Neural cell (in vitro differentiated cells): ENCODE measurements around the gene CARS1. TPM values are rescaled to one million over a fixed set of nuclear protein-coding genes. Genes with fewer than 3 reads are reported as not detected.

ENCODE experiments used
- H2AFZ ChIP-seq: fragments of 200-600, 300-800 bp; sonication (generic), shearing (Covaris generic); 2 replicates; pipeline ENCODE4 v1.6.0; 2014; ENCODE audit warnings: low read depth, mild to moderate bottlenecking, antibody characterized with exemption, low read length, moderate library complexity
- H3F3A ChIP-seq: fragments of 200-600 bp; shearing (Covaris generic); 2 replicates; pipeline ENCODE4 v1.6.1; 2016; ENCODE audit warnings: mild to moderate bottlenecking, moderate library complexity, mixed read lengths, antibody characterized with exemption, low read length; ENCODE audit not compliant: insufficient read depth, poor library complexity, severe bottlenecking
- H3K27ac ChIP-seq: fragments of 200-600, 300-800 bp; sonication (generic), shearing (Covaris generic); 2 replicates; pipeline ENCODE4 v1.5.1; 2014; ENCODE audit warnings: mild to moderate bottlenecking, low read length, moderate library complexity
- H3K27me3 ChIP-seq: fragments of 300-800, 200-600 bp; sonication (generic), shearing (Covaris generic); 2 replicates; pipeline ENCODE4 v1.6.0; 2014; ENCODE audit warnings: mild to moderate bottlenecking, low read depth, low read length, moderate library complexity; ENCODE audit not compliant: insufficient read depth
- H3K36me3 ChIP-seq: fragments of 300-800, 200-600 bp; sonication (generic), shearing (Covaris generic); 2 replicates; pipeline ENCODE4 v1.5.1; 2014; ENCODE audit warnings: mild to moderate bottlenecking, antibody characterized with exemption, low read length, moderate library complexity; ENCODE audit not compliant: insufficient read depth
- H3K4me2 ChIP-seq: fragments of 300-800, 200-600 bp; sonication (generic), shearing (Covaris generic); 2 replicates; pipeline ENCODE4 v1.6.0; 2014; ENCODE audit warnings: mild to moderate bottlenecking, low read length
- H3K4me3 ChIP-seq: fragments of 300-800, 200-600 bp; sonication (generic), shearing (Covaris generic); 2 replicates; pipeline ENCODE4 v1.5.1; 2014; ENCODE audit warnings: mild to moderate bottlenecking, low read length, moderate library complexity
- H3K79me2 ChIP-seq: fragments of 200-600 bp; shearing (Covaris generic); replicated peaks from 2 replicates; pipeline ENCODE4 v1.6.0; 2014; ENCODE audit warnings: mild to moderate bottlenecking, low read length, moderate library complexity; ENCODE audit not compliant: insufficient read depth
- H3K9ac ChIP-seq: fragments of 300-800, 200-600 bp; sonication (generic), shearing (Covaris generic); 2 replicates; pipeline ENCODE4 v1.6.1; 2016; ENCODE audit warnings: mild to moderate bottlenecking, low read length, mixed read lengths
- H3K9me2 ChIP-seq: fragments of 200-600 bp; shearing (Covaris generic); 2 replicates; pipeline ENCODE4 v1.6.1; 2016; ENCODE audit warnings: mild to moderate bottlenecking, low read length, mixed read lengths; ENCODE audit not compliant: insufficient read depth
- H3K9me3 ChIP-seq: fragments of 200-600, 300-800 bp; sonication (generic), shearing (Covaris generic); 2 replicates; pipeline ENCODE4 v1.6.1; 2016; ENCODE audit warnings: mild to moderate bottlenecking, mixed run types, low read length, moderate library complexity, mixed read lengths
- H4K20me1 ChIP-seq: fragments of 200-600 bp; shearing (Covaris generic); 2 replicates; pipeline ENCODE4 v1.6.1; 2016; ENCODE audit warnings: mild to moderate bottlenecking, mixed run types; ENCODE audit not compliant: insufficient read depth
- CTCF ChIP-seq: fragments of 450-650 bp; IDR thresholded peaks from 2 replicates; pipeline ENCODE4 v1.5.1; 2014; ENCODE audit warnings: antibody characterized with exemption, mild to moderate bottlenecking, moderate library complexity; ENCODE audit not compliant: poor library complexity, severe bottlenecking
- EP300 ChIP-seq: fragments of 450-650 bp; conservative IDR thresholded peaks from 2 replicates; pipeline ENCODE4 v1.6.1; 2014; ENCODE audit warnings: antibody characterized with exemption, mild to moderate bottlenecking, moderate library complexity; ENCODE audit not compliant: poor library complexity, severe bottlenecking
- EZH2 ChIP-seq: fragments of 200-600, 300-800 bp; shearing (Covaris generic), sonication (generic); IDR thresholded peaks from 2 replicates; pipeline ENCODE4 v1.6.1; 2014; ENCODE audit warnings: antibody characterized with exemption, low read length, borderline replicate concordance, mild to moderate bottlenecking; ENCODE audit not compliant: insufficient read depth, poor library complexity, severe bottlenecking
- MXI1 ChIP-seq: fragments of 450-650 bp; conservative IDR thresholded peaks from 2 replicates; pipeline ENCODE4 v1.6.1; 2014; ENCODE audit warnings: antibody characterized with exemption, mild to moderate bottlenecking; ENCODE audit not compliant: poor library complexity, severe bottlenecking
- POLR2AphosphoS5 ChIP-seq: IDR thresholded peaks from 2 replicates; pipeline ENCODE4 v1.6.1; 2012
- RAD21 ChIP-seq: fragments of 450-650 bp; conservative IDR thresholded peaks from 2 replicates; pipeline ENCODE4 v1.6.1; 2014; ENCODE audit warnings: antibody characterized with exemption, mild to moderate bottlenecking, moderate library complexity
- REST ChIP-seq: IDR thresholded peaks from 2 replicates; pipeline ENCODE4 v1.6.1; 2012; ENCODE audit warnings: borderline replicate concordance
- SMC3 ChIP-seq: fragments of 450-650 bp; conservative IDR thresholded peaks from 2 replicates; pipeline ENCODE4 v1.6.1; 2014; ENCODE audit warnings: antibody characterized with exemption, mild to moderate bottlenecking, moderate library complexity; ENCODE audit not compliant: poor library complexity
- TAF1 ChIP-seq: IDR thresholded peaks from 2 replicates; pipeline ENCODE4 v1.6.1; 2012; ENCODE audit warnings: low read depth
- polyA plus RNA-seq: library from polyadenylated mRNA; depleted of rRNA; stranded (reverse); fragments of >200 nt; gene quantifications from 2 replicates; pipeline ENCODE4 v1.2.3, GENCODE V29; 2014

The CARS1 gene
- polyA plus RNA-seq, 1 donor from 2014 or later, result 48.2 TPM

- H3K79me2 ChIP-seq, result peaks cover 89% of the 10 kb centered on the region
- no peak for TF ChIP-seq SMC3
- TF ChIP-seq TAF1, result no peak
- TF ChIP-seq EP300, result no peak
- no peak for TF ChIP-seq CTCF
- TF ChIP-seq RAD21, result no peak
- TF ChIP-seq POLR2AphosphoS5, result no peak
- TF ChIP-seq REST, result no peak
- no peak for TF ChIP-seq MXI1
- no peak for TF ChIP-seq EZH2
- H3K4me2 ChIP-seq, result no peak overlapping the region
- no peak overlapping the region for H2AFZ ChIP-seq
- H3K4me3 ChIP-seq, result no peak overlapping the region
- H3K9me2 ChIP-seq, result no peaks in the 10 kb centered on the region
- no peaks in the 10 kb centered on the region for H3K9me3 ChIP-seq
- H3F3A ChIP-seq, result no peaks in the 10 kb centered on the region
- no peak overlapping the region for H3K27ac ChIP-seq
- H3K27me3 ChIP-seq, result no peaks in the 10 kb centered on the region
- no peak overlapping the region for H3K9ac ChIP-seq
- H3K36me3 ChIP-seq, result no peaks in the 10 kb centered on the region
- peaks cover 6% of the 10 kb centered on the region for H4K20me1 ChIP-seq
Measured at GRCh38 chr11:2983908-2984307, 73.3 kb downstream of the CARS1 start.

DNA sequence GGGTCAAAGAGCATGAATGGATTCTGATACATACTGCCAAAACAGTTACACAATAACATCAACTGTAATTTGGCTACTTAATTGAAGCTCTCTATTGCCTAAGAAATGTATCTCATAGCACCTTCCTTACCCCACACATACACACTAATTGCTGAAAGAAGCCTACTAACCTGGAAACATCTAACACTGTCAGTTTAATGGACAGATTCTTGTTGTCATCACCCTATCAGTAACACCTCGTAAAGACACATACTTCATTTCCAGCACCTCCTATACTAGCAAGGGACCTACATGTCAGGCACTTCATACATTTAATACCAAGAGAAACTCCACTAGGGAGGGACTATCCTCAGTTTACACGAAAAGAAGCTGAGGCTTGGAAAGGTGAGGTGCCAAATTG is 75.0 kb downstream of the CARS1 start:
- Histone ChIP-seq H3K9ac (no peak overlapping the region), H3F3A (no peaks in the 10 kb centered on the region), H2AFZ (no peak overlapping the region), H3K27me3 (no peaks in the 10 kb centered on the region), H3K79me2 (peaks cover 87% of the 10 kb centered on the region), H3K4me3 (no peak overlapping the region), H4K20me1 (no peaks in the 10 kb centered on the region), H3K4me2 (no peak overlapping the region), H3K27ac (no peak overlapping the region), H3K9me3 (no peaks in the 10 kb centered on the region), H3K36me3 (no peaks in the 10 kb centered on the region), H3K9me2 (no peaks in the 10 kb centered on the region)
- no peak for TF ChIP-seq EZH2
- TF ChIP-seq CTCF, result no peak
- TF ChIP-seq POLR2AphosphoS5, result no peak
- TF ChIP-seq REST, result no peak
- no peak for TF ChIP-seq RAD21
- no peak for TF ChIP-seq MXI1
- no peak for TF ChIP-seq TAF1
- no peak for TF ChIP-seq EP300
- no peak for TF ChIP-seq SMC3
